CD4-positive, alpha-beta T cell treated with Interleukin-4 for 1 hour (primary cell): Measurements from ENCODE around the gene MZT2A.
"Not testable (repeated sequence)": the region's sequence is repeated elsewhere in the genome, so short reads cannot be mapped to it uniquely, and the experiment has no call there.

ENCODE experiments used
- DNase-seq, 2 donors: peaks; one replicate each; pipeline ENCODE4 v3.0.0-alpha.2; 2020 to 2022

Gene MZT2A

GRCh38 chr2:131490616-131491468 is 1.4 kb downstream of the MZT2A start:
- peak in 1 of 2 donors; percentile 37 for DNase-seq

GRCh38 chr2:131488306-131489205 is 3.6 kb downstream of the MZT2A start:
- no peak for DNase-seq

GRCh38 chr2:131486201-131486902 is 5.8 kb downstream of the MZT2A start:
- DNase-seq, result not testable (repeated sequence)

GRCh38 chr2:131484906-131485460 is 7.2 kb downstream of the MZT2A start:
- not testable (repeated sequence) for DNase-seq

GRCh38 chr2:131483981-131484820 is 8.0 kb downstream of the MZT2A start:
- DNase-seq, result not testable (repeated sequence)

GRCh38 chr2:131482506-131483155 is 9.6 kb downstream of the MZT2A start:
- not testable (repeated sequence) for DNase-seq

- DNase-seq, result not testable (repeated sequence)
Measured at GRCh38 chr2:131480351-131480750, 11.8 kb downstream of the MZT2A start.

GRCh38 chr2:131478850-131479461 is 13.2 kb downstream of the MZT2A start:
- DNase-seq, result not testable (repeated sequence)

- DNase-seq, result not testable (repeated sequence)
Measured at GRCh38 chr2:131478074-131478849, 13.9 kb downstream of the MZT2A start.

GRCh38 chr2:131477227-131477626 is 15.0 kb downstream of the MZT2A start:
- DNase-seq, result not testable (repeated sequence)

- DNase-seq, result not testable (repeated sequence)
Measured at GRCh38 chr2:131476363-131476762, 15.8 kb downstream of the MZT2A start.

- DNase-seq, result no peak
Measured at GRCh38 chr2:131475831-131476230, 16.4 kb downstream of the MZT2A start, which contains the start of gene TUBA3D. TUBA3D (plus strand) TSS chr2:131476119; CDS start chr2:131476200, 81 bp downstream.

GRCh38 chr2:131473266-131473665 is 18.9 kb downstream of the MZT2A start:
- DNase-seq, result not testable (repeated sequence)

- not testable (repeated sequence) for DNase-seq
Measured at GRCh38 chr2:131471624-131472023, 20.6 kb downstream of the MZT2A start.

- not testable (repeated sequence) for DNase-seq
Measured at GRCh38 chr2:131470944-131471343, 21.3 kb downstream of the MZT2A start.

GRCh38 chr2:131467722-131468121 is 24.5 kb downstream of the MZT2A start:
- not testable (repeated sequence) for DNase-seq

GRCh38 chr2:131454914-131455313 is 37.3 kb downstream of the MZT2A start:
- not testable (repeated sequence) for DNase-seq

GRCh38 chr2:131451265-131451949 is 40.8 kb downstream of the MZT2A start:
- DNase-seq, result not testable (repeated sequence)

- DNase-seq, result not testable (repeated sequence)
Measured at GRCh38 chr2:131447981-131448380, 44.2 kb downstream of the MZT2A start.
